ENCODE data around the gene CD244.

CD244 gene

GRCh38 chr1:160864173-160864572 is 1.5 kb upstream of the CD244 start:
- no peaks in the 10 kb centered on the region for H3K9me3 ChIP-seq (ENCODE audit: control insufficient read depth in 5 of 5, low read length in 5 of 5)
- peaks cover 0 to 5% (median 3%) of the 10 kb centered on the region in 5 donors for H3K27me3 ChIP-seq (ENCODE audit: control insufficient read depth in 5 of 5, insufficient read depth in 4 of 5, low read length in 5 of 5)
- H3K4me1 ChIP-seq (ENCODE audit: control insufficient read depth in 5 of 5, insufficient read depth in 5 of 5, low read length in 5 of 5), result peaks cover 0 to 23% (median 12%) of the 10 kb centered on the region in 5 donors
- H3K4me3 ChIP-seq (ENCODE audit: low read depth in 1 of 5, low read length in 5 of 5), result no peak overlapping the region
- no peak overlapping the region for H3K9ac ChIP-seq (ENCODE audit: low read length in 5 of 5)
- no peak overlapping the region for H3K27ac ChIP-seq (ENCODE audit: low read depth, low read length)
- no peaks in the 10 kb centered on the region for H3K36me3 ChIP-seq (ENCODE audit: control insufficient read depth in 5 of 5, insufficient read depth in 5 of 5, low read length in 5 of 5)

- Histone ChIP-seq H3K27ac (ENCODE audit: low read depth, low read length) (no peak overlapping the region), H3K9me3 (ENCODE audit: control insufficient read depth in 5 of 5, low read length in 5 of 5) (no peaks in the 10 kb centered on the region), H3K36me3 (ENCODE audit: control insufficient read depth in 5 of 5, insufficient read depth in 5 of 5, low read length in 5 of 5) (no peaks in the 10 kb centered on the region), H3K4me1 (ENCODE audit: control insufficient read depth in 5 of 5, insufficient read depth in 5 of 5, low read length in 5 of 5) (peaks cover 0 to 27% (median 12%) of the 10 kb centered on the region in 5 donors), H3K4me3 (ENCODE audit: low read depth in 1 of 5, low read length in 5 of 5) (no peak overlapping the region), H3K9ac (ENCODE audit: low read length in 5 of 5) (no peak overlapping the region), H3K27me3 (ENCODE audit: control insufficient read depth in 5 of 5, insufficient read depth in 4 of 5, low read length in 5 of 5) (peaks cover 0 to 5% (median 3%) of the 10 kb centered on the region in 5 donors)
These were observed 1.1 kb upstream of the CD244 start for GRCh38 chr1:160863774-160864131.

- H3K4me1 ChIP-seq (ENCODE audit: control insufficient read depth in 5 of 5, insufficient read depth in 5 of 5, low read length in 5 of 5), result peaks cover 0 to 33% (median 12%) of the 10 kb centered on the region in 5 donors
- H3K27ac ChIP-seq (ENCODE audit: low read depth, low read length), result no peak overlapping the region
These were observed 530 bp upstream of the CD244 start for GRCh38 chr1:160863061-160863773.

GRCh38 chr1:160860840-160861505 is 1.7 kb downstream of the CD244 start:
- Histone ChIP-seq H3K27ac (ENCODE audit: low read depth, low read length) (no peak overlapping the region), H3K9me3 (ENCODE audit: control insufficient read depth in 5 of 5, low read length in 5 of 5) (no peaks in the 10 kb centered on the region), H3K4me3 (ENCODE audit: low read depth in 1 of 5, low read length in 5 of 5) (no peak overlapping the region), H3K9ac (ENCODE audit: low read length in 5 of 5) (no peak overlapping the region), H3K27me3 (ENCODE audit: control insufficient read depth in 5 of 5, insufficient read depth in 4 of 5, low read length in 5 of 5) (peaks cover 0 to 5% (median 3%) of the 10 kb centered on the region in 5 donors), H3K4me1 (ENCODE audit: control insufficient read depth in 5 of 5, insufficient read depth in 5 of 5, low read length in 5 of 5) (peaks cover 0 to 34% (median 12%) of the 10 kb centered on the region in 5 donors), H3K36me3 (ENCODE audit: control insufficient read depth in 5 of 5, insufficient read depth in 5 of 5, low read length in 5 of 5) (no peaks in the 10 kb centered on the region)

More at GRCh38 chr1:160863061-160863773, 530 bp upstream of the CD244 start:
- no peak overlapping the region for H3K9ac ChIP-seq (ENCODE audit: low read length in 5 of 5)
- peaks cover 0 to 5% (median 3%) of the 10 kb centered on the region in 5 donors for H3K27me3 ChIP-seq (ENCODE audit: control insufficient read depth in 5 of 5, insufficient read depth in 4 of 5, low read length in 5 of 5)
- no peaks in the 10 kb centered on the region for H3K36me3 ChIP-seq (ENCODE audit: control insufficient read depth in 5 of 5, insufficient read depth in 5 of 5, low read length in 5 of 5)
- H3K9me3 ChIP-seq (ENCODE audit: control insufficient read depth in 5 of 5, low read length in 5 of 5), result no peaks in the 10 kb centered on the region
- no peak overlapping the region for H3K4me3 ChIP-seq (ENCODE audit: low read depth in 1 of 5, low read length in 5 of 5)

GRCh38 chr1:160859166-160859565 is 3.5 kb downstream of the CD244 start:
- Histone ChIP-seq H3K36me3 (ENCODE audit: control insufficient read depth in 5 of 5, insufficient read depth in 5 of 5, low read length in 5 of 5) (no peaks in the 10 kb centered on the region), H3K27ac (ENCODE audit: low read depth, low read length) (no peak overlapping the region), H3K27me3 (ENCODE audit: control insufficient read depth in 5 of 5, insufficient read depth in 4 of 5, low read length in 5 of 5) (peaks cover 0 to 5% (median 3%) of the 10 kb centered on the region in 5 donors), H3K9ac (ENCODE audit: low read length in 5 of 5) (no peak overlapping the region), H3K4me3 (ENCODE audit: low read depth in 1 of 5, low read length in 5 of 5) (no peak overlapping the region), H3K4me1 (ENCODE audit: control insufficient read depth in 5 of 5, insufficient read depth in 5 of 5, low read length in 5 of 5) (peaks cover 0 to 31% (median 12%) of the 10 kb centered on the region in 5 donors), H3K9me3 (ENCODE audit: control insufficient read depth in 5 of 5, low read length in 5 of 5) (no peaks in the 10 kb centered on the region)

- no peak overlapping the region for H3K27ac ChIP-seq (ENCODE audit: low read depth, low read length)
- peaks cover 0 to 5% (median 3%) of the 10 kb centered on the region in 5 donors for H3K27me3 ChIP-seq (ENCODE audit: control insufficient read depth in 5 of 5, insufficient read depth in 4 of 5, low read length in 5 of 5)
- H3K4me1 ChIP-seq (ENCODE audit: control insufficient read depth in 5 of 5, insufficient read depth in 5 of 5, low read length in 5 of 5), result peaks cover 0 to 31% (median 12%) of the 10 kb centered on the region in 5 donors
- H3K9me3 ChIP-seq (ENCODE audit: control insufficient read depth in 5 of 5, low read length in 5 of 5), result no peaks in the 10 kb centered on the region
- H3K9ac ChIP-seq (ENCODE audit: low read length in 5 of 5), result no peak overlapping the region
- H3K36me3 ChIP-seq (ENCODE audit: control insufficient read depth in 5 of 5, insufficient read depth in 5 of 5, low read length in 5 of 5), result no peaks in the 10 kb centered on the region
- H3K4me3 ChIP-seq (ENCODE audit: low read depth in 1 of 5, low read length in 5 of 5), result no peak overlapping the region
These were observed 4.2 kb downstream of the CD244 start for GRCh38 chr1:160858507-160858906.

- Histone ChIP-seq H3K27ac (ENCODE audit: low read depth, low read length) (no peak overlapping the region), H3K4me3 (ENCODE audit: low read depth in 1 of 5, low read length in 5 of 5) (no peak overlapping the region)
These were observed 4.6 kb downstream of the CD244 start for GRCh38 chr1:160858097-160858496.

GRCh38 chr1:160855181-160855981 is 7.3 kb downstream of the CD244 start:
- H3K9me3 ChIP-seq (ENCODE audit: control insufficient read depth in 5 of 5, low read length in 5 of 5), result peaks cover 0 to 5% (median 0%) of the 10 kb centered on the region in 5 donors
- H3K4me1 ChIP-seq (ENCODE audit: control insufficient read depth in 5 of 5, insufficient read depth in 5 of 5, low read length in 5 of 5), result peaks cover 0 to 15% (median 0%) of the 10 kb centered on the region in 5 donors

More at GRCh38 chr1:160858097-160858496, 4.6 kb downstream of the CD244 start:
- H3K27me3 ChIP-seq (ENCODE audit: control insufficient read depth in 5 of 5, insufficient read depth in 4 of 5, low read length in 5 of 5), result peaks cover 0 to 5% (median 3%) of the 10 kb centered on the region in 5 donors
- no peaks in the 10 kb centered on the region for H3K36me3 ChIP-seq (ENCODE audit: control insufficient read depth in 5 of 5, insufficient read depth in 5 of 5, low read length in 5 of 5)
- peaks cover 0 to 31% (median 10%) of the 10 kb centered on the region in 5 donors for H3K4me1 ChIP-seq (ENCODE audit: control insufficient read depth in 5 of 5, insufficient read depth in 5 of 5, low read length in 5 of 5)
- H3K9me3 ChIP-seq (ENCODE audit: control insufficient read depth in 5 of 5, low read length in 5 of 5), result peaks cover 0 to 2% (median 0%) of the 10 kb centered on the region in 5 donors
- H3K9ac ChIP-seq (ENCODE audit: low read length in 5 of 5), result no peak overlapping the region

GRCh38 chr1:160853754-160854153 is 8.9 kb downstream of the CD244 start:
- no peak overlapping the region for H3K4me3 ChIP-seq (ENCODE audit: low read depth in 1 of 5, low read length in 5 of 5)
- H3K9me3 ChIP-seq (ENCODE audit: control insufficient read depth in 5 of 5, low read length in 5 of 5), result peaks cover 0 to 5% (median 0%) of the 10 kb centered on the region in 5 donors
- H3K27ac ChIP-seq (ENCODE audit: low read depth, low read length), result no peak overlapping the region
- H3K9ac ChIP-seq (ENCODE audit: low read length in 5 of 5), result no peak overlapping the region
- H3K27me3 ChIP-seq (ENCODE audit: control insufficient read depth in 5 of 5, insufficient read depth in 4 of 5, low read length in 5 of 5), result no peaks in the 10 kb centered on the region
- H3K36me3 ChIP-seq (ENCODE audit: control insufficient read depth in 5 of 5, insufficient read depth in 5 of 5, low read length in 5 of 5), result no peaks in the 10 kb centered on the region
- H3K4me1 ChIP-seq (ENCODE audit: control insufficient read depth in 5 of 5, insufficient read depth in 5 of 5, low read length in 5 of 5), result peaks cover 0 to 7% (median 0%) of the 10 kb centered on the region in 5 donors

More at GRCh38 chr1:160855181-160855981, 7.3 kb downstream of the CD244 start:
- Histone ChIP-seq H3K4me3 (ENCODE audit: low read depth in 1 of 5, low read length in 5 of 5) (no peak overlapping the region), H3K9ac (ENCODE audit: low read length in 5 of 5) (no peak overlapping the region), H3K36me3 (ENCODE audit: control insufficient read depth in 5 of 5, insufficient read depth in 5 of 5, low read length in 5 of 5) (no peaks in the 10 kb centered on the region), H3K27me3 (ENCODE audit: control insufficient read depth in 5 of 5, insufficient read depth in 4 of 5, low read length in 5 of 5) (no peaks in the 10 kb centered on the region), H3K27ac (ENCODE audit: low read depth, low read length) (no peak overlapping the region)

Measured in subcutaneous abdominal adipose tissue (tissue), 5 donors.